HepG2 (cell line): Measurements from ENCODE around the gene HOXA9. TPM values are rescaled to one million over a fixed set of nuclear protein-coding genes. Genes with fewer than 3 reads are reported as not detected.

Experiments
- ATAC-seq: fragments of 200-7000 bp; cut with Tn5 transposase; 3 replicates; pipeline ENCODE4 v1.9.1; 2020; ENCODE audit warnings: mild to moderate bottlenecking, moderate library complexity
- BruUV-seq: library from RNA; stranded (reverse); fragments of 400-500 nt; replicated peaks from 2 replicates; lab custom pipeline; 2021; lab: Mats Ljungman, UMichigan
- CTCF ChIA-PET: fragments of 300-600 bp; formaldehyde crosslinking; extraction: SDS; loops from one replicate; lab custom pipeline; 2021; ENCODE audit warnings: low total read pairs, inconsistent platforms, low intra/inter-chr PET ratio; lab: Yijun Ruan, JAX
- POLR2A ChIA-PET: fragments of 350-600 bp; sonication (Branson Sonifier 250); formaldehyde crosslinking; loops from one replicate; lab custom pipeline; 2020; ENCODE audit warnings: antibody characterized with exemption, inconsistent platforms; lab: Yijun Ruan, JAX
- DNase-seq: peaks from one replicate; pipeline ENCODE4 v3.0.0-alpha.2; 2015; ENCODE audit warnings: low spot score
- FAIRE-seq: peaks from 3 replicates; lab custom pipeline; 2011; peaks lifted over from hg19 to GRCh38; lab: Jason Lieb, UNC
- H2AFZ ChIP-seq: one replicate; pipeline ENCODE4 v1.6.1; 2011; ENCODE audit warnings: low read length, inconsistent platforms
- H3K27ac ChIP-seq: fragments of 300-600 bp; 3 replicates; pipeline ENCODE4 v1.8.0; 2011; ENCODE audit warnings: mixed run types, mild to moderate bottlenecking, mixed read lengths, low read length, inconsistent platforms; ENCODE audit not compliant: insufficient read depth; ENCODE audit errors: extremely low read length
- H3K27me3 ChIP-seq, 2 experiments: fragments of 200-600 bp in 1 of 2; 2 replicates in 1 of 2; 3 replicates in 1 of 2; pipeline versions ENCODE4 v1.6.0 to v1.8.0; 2011; ENCODE audit warnings: low read length in 2 of 2, mild to moderate bottlenecking in 2 of 2, moderate library complexity in 2 of 2, inconsistent platforms in 1 of 2; ENCODE audit not compliant: insufficient read depth in 2 of 2, control insufficient read depth in 1 of 2
- H3K36me3 ChIP-seq, 2 experiments: fragments of 200-600 bp in 1 of 2; replicated peaks in 1 of 2; 2 replicates in 1 of 2; 3 replicates in 1 of 2; pipeline versions ENCODE4 v1.5.1 to v1.8.0; 2011; ENCODE audit warnings: low read length in 2 of 2, inconsistent platforms in 1 of 2; ENCODE audit not compliant: insufficient read depth in 2 of 2, control insufficient read depth in 1 of 2
- H3K4me1 ChIP-seq: 2 replicates; pipeline ENCODE4 v1.5.1; 2012; ENCODE audit warnings: low read length, inconsistent platforms; ENCODE audit not compliant: insufficient read depth
- H3K4me2 ChIP-seq: 2 replicates; pipeline ENCODE4 v1.6.0; 2011; ENCODE audit warnings: low read depth, low read length, inconsistent platforms
- H3K4me3 ChIP-seq, 3 experiments: fragments of 200-600 bp in 1 of 3; sonication (generic), shearing (Covaris generic) in 1 of 3; replicated peaks in 1 of 3; 2 replicates each; pipeline ENCODE4 v1.5.1; 2011 to 2016; ENCODE audit warnings: low read length in 3 of 3, inconsistent platforms in 2 of 3, low read depth in 2 of 3, mild to moderate bottlenecking in 2 of 3, control low read depth in 1 of 3, mixed read lengths in 1 of 3; ENCODE audit not compliant: insufficient read depth in 1 of 3
- H3K79me2 ChIP-seq: one replicate; pipeline ENCODE4 v1.6.1; 2011; ENCODE audit warnings: low read length, inconsistent platforms; ENCODE audit not compliant: insufficient read depth
- H3K9ac ChIP-seq: 2 replicates; pipeline ENCODE4 v1.6.0; 2011; ENCODE audit warnings: mild to moderate bottlenecking, low read depth, low read length, inconsistent platforms; ENCODE audit not compliant: insufficient read depth
- H3K9me3 ChIP-seq: 2 replicates; pipeline ENCODE4 v1.5.1; 2012; ENCODE audit warnings: mild to moderate bottlenecking, low read length
- H4K20me1 ChIP-seq: 2 replicates; pipeline ENCODE4 v1.6.0; 2011; ENCODE audit warnings: inconsistent platforms, mild to moderate bottlenecking, low read length, moderate library complexity; ENCODE audit not compliant: insufficient read depth
- FOSL2 ChIP-seq: sonication (generic); formaldehyde crosslinking; IDR thresholded peaks from 2 replicates; pipeline ENCODE4 v1.4.0; 2020; ENCODE audit warnings: missing genetic modification reagents
- KMT2A ChIP-seq: sonication (generic); formaldehyde crosslinking; IDR thresholded peaks from 2 replicates; pipeline ENCODE4 v1.4.0; 2020; ENCODE audit warnings: missing genetic modification reagents
- NAIF1 ChIP-seq: sonication (generic); formaldehyde crosslinking; IDR thresholded peaks from 2 replicates; pipeline ENCODE4 v1.5.0; 2020; ENCODE audit warnings: mild to moderate bottlenecking, missing genetic modification reagents, borderline replicate concordance
- ZFP90 ChIP-seq: sonication (generic); formaldehyde crosslinking; IDR thresholded peaks from 2 replicates; pipeline ENCODE4 v1.8.0; 2022; ENCODE audit warnings: missing genetic modification reagents, mild to moderate bottlenecking, inconsistent platforms, borderline replicate concordance
- ZNF251 ChIP-seq: sonication (generic); formaldehyde crosslinking; IDR thresholded peaks from 2 replicates; pipeline ENCODE4 v1.9.0; 2021; ENCODE audit warnings: mild to moderate bottlenecking, missing genetic modification reagents
- ZNF446 ChIP-seq: sonication (generic); formaldehyde crosslinking; IDR thresholded peaks from 2 replicates; pipeline ENCODE4 v1.5.0; 2020; ENCODE audit warnings: mild to moderate bottlenecking, missing genetic modification reagents
- ZNF746 ChIP-seq: sonication (generic); formaldehyde crosslinking; IDR thresholded peaks from 2 replicates; pipeline ENCODE4 v1.8.0; 2022; ENCODE audit warnings: mild to moderate bottlenecking, missing genetic modification reagents
- ZNF777 ChIP-seq: sonication (generic); formaldehyde crosslinking; IDR thresholded peaks from 2 replicates; pipeline ENCODE4 v1.4.0; 2020; ENCODE audit warnings: missing genetic modification reagents
- ZNF788 ChIP-seq: sonication (generic); formaldehyde crosslinking; IDR thresholded peaks from 2 replicates; pipeline ENCODE4 v1.5.0; 2020; ENCODE audit warnings: mild to moderate bottlenecking, missing genetic modification reagents, borderline replicate concordance
- WGBS: methylation state at CpG from one replicate; pipeline ENCODE4 v1.1.6; 2017; ENCODE audit warnings: low lambda C conversion rate; 5-methylcytosine and 5-hydroxymethylcytosine counted together
- in situ Hi-C: cut with HindIII; loops from 2 replicates; pipeline ENCODE4 v1.10.0; 2017; ENCODE audit warnings: low pct_unique_long_range_greater_than_20kb; ENCODE audit not compliant: extremely low pct_ligation_motif_present
- intact Hi-C: fragments of 100-400 bp; cut with micrococcal nuclease; formaldehyde crosslinking; loops from one replicate; pipeline ENCODE4 v1.10.0; 2022; ENCODE audit not compliant: unreplicated experiment
- polyA plus RNA-seq, 8 experiments: library from polyadenylated mRNA; depleted of rRNA in 3 of 8; stranded (reverse) in 7 of 8; unstranded in 1 of 8; fragments of >200 nt; fragmentation: Illumina TruSeq in 4 of 8; extraction: Trizol in 4 of 8; gene quantifications; 2 replicates each; pipeline versions ENCODE4 v1.2.1 to v1.2.3, GENCODE V29; 2011 to 2016; ENCODE audit warnings: low read depth in 4 of 8, missing spikeins in 1 of 8, mixed read lengths in 1 of 8; ENCODE audit not compliant: insufficient read depth in 1 of 8
- total RNA-seq, 5 experiments: library from RNA; depleted of rRNA; stranded (reverse); fragments of >200 nt; fragmentation: Illumina TruSeq; extraction: Trizol; gene quantifications; 2 replicates each; pipeline ENCODE4 v1.2.3, GENCODE V29; 2016; ENCODE audit warnings: low read depth in 1 of 5

Gene HOXA9
- total and polyA plus RNA-seq, 2 of the 13 experiments (the other 11 are each of a cell fraction or from before 2014, with no cell fraction given) = not detected

GRCh38 chr7:27167916-27168264, 2.6 kb upstream of the HOXA9 start:
- intact Hi-C loops = no loop called here
- ChIA-PET CTCF (no interaction called here), POLR2A (no interaction called here)
- Histone ChIP-seq H3K4me3 (no peak overlapping the region), H3K4me1 (peaks cover 16% of the 10 kb centered on the region), H4K20me1 (no peaks in the 10 kb centered on the region), H3K36me3 (no peaks in the 10 kb centered on the region), H2AFZ (no peak overlapping the region), H3K9me3 (no peaks in the 10 kb centered on the region), H3K27me3 (peaks cover 2 to 64% of the 10 kb centered on the region in 2 experiments), H3K79me2 (no peaks in the 10 kb centered on the region), H3K27ac (no peak overlapping the region), H3K9ac (no peak overlapping the region)
- in situ Hi-C loops = loop anchor here (25.0 kb wide), 1 partner anchor 1081 kb away; no protein-coding TSS in a partner anchor
- WGBS = 57% methylated on average over 4 of the region's 4 CpGs
- no peak for DNase-seq
- FAIRE-seq = no peak
- no TSS peak for BruUV-seq
- no peak for ATAC-seq
- no peak for TF ChIP-seq KMT2A (CRISPR knock-in tag)
- no peak for TF ChIP-seq ZNF788 (CRISPR knock-in tag)
- no peak for TF ChIP-seq ZNF746 (CRISPR knock-in tag)
- TF ChIP-seq ZNF777 (CRISPR knock-in tag) = no peak
- TF ChIP-seq FOSL2 (CRISPR knock-in tag) = no peak
- TF ChIP-seq, all 625 proteins: peak for 0
- H3K4me2 ChIP-seq = no peak overlapping the region

GRCh38 chr7:27166531-27167505, 1.5 kb upstream of the HOXA9 start:
- H3K27ac ChIP-seq = no peak overlapping the region
- intact Hi-C loops = no loop called here
- ChIA-PET CTCF (no interaction called here), POLR2A (no interaction called here)
- in situ Hi-C loops = loop anchor here (25.0 kb wide), 1 partner anchor 1080 kb away; no protein-coding TSS in a partner anchor
- no peak overlapping the region for H3K4me3 ChIP-seq
- ATAC-seq (no peak), DNase-seq (no peak), FAIRE-seq (no peak)
- 69% methylated on average over 40 of the region's 50 CpGs for WGBS
- H3K36me3 ChIP-seq = no peaks in the 10 kb centered on the region
- no peaks in the 10 kb centered on the region for H3K9me3 ChIP-seq
- no TSS peak for BruUV-seq
- H3K9ac ChIP-seq = no peak overlapping the region
- TF ChIP-seq NAIF1 (CRISPR knock-in tag) (no peak), ZNF446 (CRISPR knock-in tag) (no peak), ZFP90 (CRISPR knock-in tag) (no peak), ZNF251 (CRISPR knock-in tag) (no peak)
- no peaks in the 10 kb centered on the region for H3K79me2 ChIP-seq
- H3K27me3 ChIP-seq = peaks cover 2 to 56% of the 10 kb centered on the region in 2 experiments
- H3K4me1 ChIP-seq = peaks cover 13% of the 10 kb centered on the region
- no peak overlapping the region for H2AFZ ChIP-seq
- no peaks in the 10 kb centered on the region for H4K20me1 ChIP-seq
- no peak overlapping the region for H3K4me2 ChIP-seq
